Endothelial cell of umbilical vein (primary cell): ENCODE measurements around the gene ABCA8. TPM values are rescaled to one million over a fixed set of nuclear protein-coding genes. Genes with fewer than 3 reads are reported as not detected.

ENCODE experiments used
- BruUV-seq: library from RNA; stranded (reverse); fragments of 400-500 nt; replicated peaks from 2 replicates; lab custom pipeline; 2021; lab: Mats Ljungman, UMichigan
- CTCF ChIA-PET: fragments of 300-600, 350-600 bp; sonication (Branson Sonifier 250); formaldehyde crosslinking; loops from one replicate; lab custom pipeline; 2021; ENCODE audit warnings: antibody characterized with exemption, inconsistent platforms; lab: Charles Lee
- POLR2A ChIA-PET: fragments of 300-600, 350-600 bp; sonication (Branson Sonifier 250); formaldehyde crosslinking; loops from one replicate; lab custom pipeline; 2021; ENCODE audit warnings: antibody characterized with exemption, inconsistent platforms; lab: Charles Lee
- DNase-seq: peaks from one replicate; pipeline ENCODE4 v3.0.0-alpha.2; 2011; ENCODE audit warnings: low read depth, low spot score
- FAIRE-seq: peaks from 2 replicates; lab custom pipeline; 2011; peaks lifted over from hg19 to GRCh38; lab: Jason Lieb, UNC
- H2AFZ ChIP-seq: 2 replicates; pipeline ENCODE4 v1.6.0; 2012; ENCODE audit warnings: low read depth, low read length, control low read depth, inconsistent platforms
- H3K27ac ChIP-seq: 2 replicates; pipeline ENCODE4 v1.5.1; 2011; ENCODE audit warnings: low read depth, mild to moderate bottlenecking, control low read depth, low read length, moderate library complexity; ENCODE audit not compliant: insufficient read depth
- H3K27me3 ChIP-seq, 2 experiments: 2 replicates each; pipeline versions ENCODE4 v1.6.0 to v1.6.1; 2011; ENCODE audit warnings: low read length in 2 of 2, mixed read lengths in 1 of 2; ENCODE audit not compliant: control insufficient read depth in 2 of 2, insufficient read depth in 2 of 2
- H3K36me3 ChIP-seq, 2 experiments: 2 replicates in 1 of 2; 3 replicates in 1 of 2; pipeline ENCODE4 v1.5.1; 2011; ENCODE audit warnings: low read length in 2 of 2, mild to moderate bottlenecking in 1 of 2, moderate library complexity in 1 of 2; ENCODE audit not compliant: control insufficient read depth in 2 of 2, insufficient read depth in 2 of 2; ENCODE audit errors: extremely low read depth in 1 of 2
- H3K4me1 ChIP-seq: 3 replicates; pipeline ENCODE4 v1.5.1; 2011; ENCODE audit warnings: mild to moderate bottlenecking, low read length; ENCODE audit not compliant: control insufficient read depth, insufficient read depth; ENCODE audit errors: extremely low read depth
- H3K4me2 ChIP-seq: 2 replicates; pipeline ENCODE4 v1.6.1; 2011; ENCODE audit warnings: low read length, control low read depth, mixed read lengths; ENCODE audit not compliant: insufficient read depth
- H3K4me3 ChIP-seq, 3 experiments: fragments of 200-600 bp in 1 of 3; sonication (generic), shearing (Covaris generic) in 1 of 3; replicated peaks in 1 of 3; 2 replicates each; pipeline ENCODE4 v1.5.1; 2011 to 2016; ENCODE audit warnings: control low read depth in 3 of 3, low read length in 3 of 3, mild to moderate bottlenecking in 2 of 3, inconsistent platforms in 1 of 3, low read depth in 1 of 3, moderate library complexity in 1 of 3; ENCODE audit not compliant: insufficient read depth in 1 of 3
- H3K79me2 ChIP-seq: 2 replicates; pipeline ENCODE4 v1.6.0; 2012; ENCODE audit warnings: low read length, inconsistent platforms; ENCODE audit not compliant: control insufficient read depth, insufficient read depth
- H3K9ac ChIP-seq: replicated peaks from 2 replicates; pipeline ENCODE3; 2011; ENCODE audit warnings: low read length, control low read depth; ENCODE audit not compliant: insufficient read depth; ENCODE audit errors: extremely low read depth
- H3K9me1 ChIP-seq: replicated peaks from 3 replicates; pipeline ENCODE4 v1.6.0; 2011; ENCODE audit warnings: mild to moderate bottlenecking, low read length; ENCODE audit not compliant: control insufficient read depth, insufficient read depth; ENCODE audit errors: extremely low read depth
- H3K9me3 ChIP-seq: replicated peaks from 2 replicates; pipeline ENCODE4 v1.5.1; 2012; ENCODE audit warnings: low read length, inconsistent platforms; ENCODE audit not compliant: control insufficient read depth, insufficient read depth
- H4K20me1 ChIP-seq: replicated peaks from 2 replicates; pipeline ENCODE3; 2011; ENCODE audit warnings: mild to moderate bottlenecking, low read length; ENCODE audit not compliant: control insufficient read depth, insufficient read depth; ENCODE audit errors: extremely low read depth
- EZH2 ChIP-seq: IDR thresholded peaks from 2 replicates; pipeline ENCODE4 v1.6.1; 2012; ENCODE audit warnings: borderline replicate concordance, low read depth, mild to moderate bottlenecking, moderate library complexity, low read length, inconsistent platforms; ENCODE audit not compliant: severe bottlenecking
- FOS ChIP-seq: IDR thresholded peaks from 2 replicates; pipeline ENCODE4 v1.6.1; 2011; ENCODE audit warnings: mild to moderate bottlenecking, low read length, moderate library complexity, borderline replicate concordance; ENCODE audit not compliant: insufficient read depth
- GATA2 ChIP-seq: IDR thresholded peaks from 2 replicates; pipeline ENCODE4 v1.7.0; 2011; ENCODE audit warnings: low read depth, mild to moderate bottlenecking, moderate library complexity, mixed read lengths, low read length; ENCODE audit not compliant: insufficient read length, insufficient read depth
- JUN ChIP-seq: IDR thresholded peaks from 2 replicates; pipeline ENCODE4 v1.6.1; 2011; ENCODE audit warnings: borderline replicate concordance, low read depth; ENCODE audit not compliant: insufficient read length, insufficient read depth
- MAX ChIP-seq: IDR thresholded peaks from 2 replicates; pipeline ENCODE4 v1.6.1; 2011; ENCODE audit not compliant: insufficient read depth, insufficient read length
- MYC ChIP-seq: IDR thresholded peaks from one replicate; pipeline ENCODE4 v1.6.1; 2011; ENCODE audit warnings: mild to moderate bottlenecking, low read depth, low read length
- POLR2A ChIP-seq: IDR thresholded peaks from 2 replicates; pipeline ENCODE4 v1.6.1; 2012; ENCODE audit warnings: low read depth, mild to moderate bottlenecking, control low read depth, low read length
- POLR2AphosphoS5 ChIP-seq: IDR thresholded peaks from 2 replicates; pipeline ENCODE4 v1.6.1; 2012; ENCODE audit warnings: low read depth, mild to moderate bottlenecking, control low read depth, low read length, moderate library complexity; ENCODE audit not compliant: insufficient read depth
- dilution Hi-C: fragments of 300-500 bp; cut with MboI; formaldehyde crosslinking; loops from one replicate; pipeline ENCODE4 v1.15.0; 2019; ENCODE audit warnings: low sequenced_read_pairs; ENCODE audit not compliant: extremely low pct_ligation_motif_present
- intact Hi-C: fragments of 100-400 bp; cut with micrococcal nuclease; formaldehyde crosslinking; loops from one replicate; pipeline ENCODE4 v1.10.0; 2022
- polyA plus RNA-seq, 4 experiments: library from polyadenylated mRNA; depleted of rRNA in 3 of 4; stranded (reverse) in 3 of 4; unstranded in 1 of 4; fragments of >200 nt; gene quantifications; 2 replicates each; pipeline versions ENCODE4 v1.2.1 to v1.2.3, GENCODE V29; 2011 to 2012; ENCODE audit warnings: missing spikeins in 1 of 4
- total RNA-seq: library from RNA; stranded (reverse); gene quantifications from 2 replicates; pipeline ENCODE4 v1.2.3, GENCODE V29; 2021
- TF ChIP-seq, protein P1 (sequence below), 2 donors: IDR thresholded peaks; 1 replicate in 1 of 2; 2 replicates in 1 of 2; pipeline ENCODE4 v1.5.1; 2011; ENCODE audit warnings: low read length in 2 of 2, mild to moderate bottlenecking in 2 of 2, moderate library complexity in 2 of 2, control low read depth in 1 of 2, inconsistent platforms in 1 of 2, low read depth in 1 of 2; ENCODE audit not compliant: insufficient read depth in 1 of 2; ENCODE audit errors: extremely low read depth in 1 of 2

The ABCA8 gene
- total and polyA plus RNA-seq, 2 donors (not counting 3 experiments of a cell fraction or from before 2014, with no cell fraction given), result 0.99 to 1.7 TPM

DNA sequence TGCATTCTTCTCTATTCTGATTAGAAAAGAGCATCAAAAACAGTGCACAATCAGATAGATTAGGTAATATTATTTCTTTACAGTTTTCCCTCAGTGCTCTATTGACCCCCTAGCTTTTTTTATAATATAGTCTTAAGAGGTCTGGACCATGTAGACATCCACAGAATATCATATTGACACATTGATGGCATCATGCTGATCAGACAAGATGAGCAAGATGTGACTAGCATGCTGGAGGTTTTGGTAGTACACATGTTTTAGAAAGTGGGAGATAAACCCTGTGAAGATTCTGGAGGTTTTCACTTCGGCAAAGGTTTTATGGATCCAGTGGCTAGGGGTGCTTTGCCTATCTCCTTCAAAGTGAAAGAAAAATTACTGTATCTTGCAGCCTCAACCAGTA is 2.8 kb upstream of the ABCA8 start:
- Histone ChIP-seq H3K4me2 (no peak overlapping the region), H3K4me3 (no peak overlapping the region), H3K9me3 (no peaks in the 10 kb centered on the region), H3K4me1 (no peaks in the 10 kb centered on the region), H4K20me1 (no peaks in the 10 kb centered on the region), H3K79me2 (no peaks in the 10 kb centered on the region), H3K36me3 (no peaks in the 10 kb centered on the region), H3K9ac (no peak overlapping the region), H3K9me1 (no peaks in the 10 kb centered on the region), H2AFZ (no peak overlapping the region), H3K27me3 (peaks cover 0 to 2% of the 10 kb centered on the region in 2 experiments), H3K27ac (no peak overlapping the region)
- dilution Hi-C loops (no loop called here), intact Hi-C loops (no loop called here)
- no peak for FAIRE-seq
- CTCF ChIA-PET, result no interaction called here
- POLR2A ChIA-PET, result no interaction called here
- no peak for DNase-seq
- TF ChIP-seq FOS (no peak), GATA2 (no peak), MYC (no peak), JUN (no peak), EZH2 (no peak), POLR2AphosphoS5 (no peak), MAX (no peak), POLR2A (no peak)
- TF ChIP-seq, protein P1, sequence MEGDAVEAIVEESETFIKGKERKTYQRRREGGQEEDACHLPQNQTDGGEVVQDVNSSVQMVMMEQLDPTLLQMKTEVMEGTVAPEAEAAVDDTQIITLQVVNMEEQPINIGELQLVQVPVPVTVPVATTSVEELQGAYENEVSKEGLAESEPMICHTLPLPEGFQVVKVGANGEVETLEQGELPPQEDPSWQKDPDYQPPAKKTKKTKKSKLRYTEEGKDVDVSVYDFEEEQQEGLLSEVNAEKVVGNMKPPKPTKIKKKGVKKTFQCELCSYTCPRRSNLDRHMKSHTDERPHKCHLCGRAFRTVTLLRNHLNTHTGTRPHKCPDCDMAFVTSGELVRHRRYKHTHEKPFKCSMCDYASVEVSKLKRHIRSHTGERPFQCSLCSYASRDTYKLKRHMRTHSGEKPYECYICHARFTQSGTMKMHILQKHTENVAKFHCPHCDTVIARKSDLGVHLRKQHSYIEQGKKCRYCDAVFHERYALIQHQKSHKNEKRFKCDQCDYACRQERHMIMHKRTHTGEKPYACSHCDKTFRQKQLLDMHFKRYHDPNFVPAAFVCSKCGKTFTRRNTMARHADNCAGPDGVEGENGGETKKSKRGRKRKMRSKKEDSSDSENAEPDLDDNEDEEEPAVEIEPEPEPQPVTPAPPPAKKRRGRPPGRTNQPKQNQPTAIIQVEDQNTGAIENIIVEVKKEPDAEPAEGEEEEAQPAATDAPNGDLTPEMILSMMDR (IDR thresholded peaks at IDR 0.05; ENCODE audit: extremely low read depth in 1 of 2, insufficient read depth in 1 of 2, low read depth in 1 of 2, low read length in 2 of 2), result no peak
- BruUV-seq, result no TSS peak
